Activated naive CD4-positive, alpha-beta T cell treated with anti-CD3 and anti-CD28 coated beads, Interleukin-2, amount 50 U/mL, for 72 hours (primary cell): Measurements from ENCODE around the gene TRIO. TPM values are rescaled to one million over a fixed set of nuclear protein-coding genes. Genes with fewer than 3 reads are reported as not detected.
A peak's percentile ranks its signal among the peaks of the same experiment; 100 is the strongest.
"Not testable (repeated sequence)": the region's sequence is repeated elsewhere in the genome, so short reads cannot be mapped to it uniquely, and the experiment has no call there.

Experiments used
- ATAC-seq, 2 donors: fragments of 150-1000 bp; cut with Tn5 transposase; 2 replicates each; pipeline ENCODE4 v1.10.0; 2021; ENCODE audit warnings: mild to moderate bottlenecking in 2 of 2, moderate library complexity in 2 of 2
- DNase-seq, 2 donors: peaks; one replicate each; pipeline ENCODE4 v3.0.0; 2021 to 2022; ENCODE audit warnings: low spot score in 2 of 2
- H3K27ac Mint-ChIP-seq, 2 donors: one replicate each; pipeline ENCODE4 v1.8.0; 2022; ENCODE audit warnings: mild to moderate bottlenecking in 2 of 2, mixed read lengths in 2 of 2
- H3K36me3 Mint-ChIP-seq, 2 donors: one replicate each; pipeline ENCODE4 v1.8.0; 2022; ENCODE audit warnings: mixed read lengths in 2 of 2
- H3K9me3 Mint-ChIP-seq, 2 donors: one replicate each; pipeline ENCODE4 v1.8.0; 2022; ENCODE audit warnings: mixed read lengths in 2 of 2
- total RNA-seq, 2 donors: library from RNA; stranded (reverse); gene quantifications; one replicate each; pipeline ENCODE4 v1.2.3, GENCODE V29; 2022

Gene TRIO
- total RNA-seq, 2 donors from 2014 or later, result 13.3 to 18.2 TPM

- Mint-ChIP-seq H3K9me3 (no peaks in the 10 kb centered on the region), H3K27ac (no peak overlapping the region), H3K36me3 (no peaks in the 10 kb centered on the region)
- no peak for DNase-seq
- ATAC-seq, result no peak
These were observed 61.0 kb downstream of the TRIO start for GRCh38 chr5:14204011-14204670.

- H3K36me3 Mint-ChIP-seq, result no peaks in the 10 kb centered on the region
- ATAC-seq (no peak), DNase-seq (no peak)
- no peak overlapping the region for H3K27ac Mint-ChIP-seq
- H3K9me3 Mint-ChIP-seq, result no peaks in the 10 kb centered on the region
These were observed 61.7 kb downstream of the TRIO start for GRCh38 chr5:14204785-14205321.

- DNase-seq (no peak), ATAC-seq (no peak)
- Mint-ChIP-seq H3K9me3 (no peaks in the 10 kb centered on the region), H3K27ac (no peak overlapping the region), H3K36me3 (no peaks in the 10 kb centered on the region)
These were observed 63.0 kb downstream of the TRIO start for GRCh38 chr5:14206028-14206725.

- H3K9me3 Mint-ChIP-seq, result not testable (repeated sequence)
These were observed 64.3 kb downstream of the TRIO start for GRCh38 chr5:14207428-14207827.

GRCh38 chr5:14208071-14209021 lies 65.2 kb downstream of the TRIO start:
- DNase-seq (no peak), ATAC-seq (peak; percentile 26 to 80)
- Mint-ChIP-seq H3K27ac (no peak overlapping the region), H3K36me3 (no peaks in the 10 kb centered on the region), H3K9me3 (no peaks in the 10 kb centered on the region)

More at GRCh38 chr5:14207428-14207827, 64.3 kb downstream of the TRIO start:
- not testable (repeated sequence) for DNase-seq, H3K36me3 Mint-ChIP-seq, ATAC-seq, H3K27ac Mint-ChIP-seq

GRCh38 chr5:14209222-14209822 lies 66.2 kb downstream of the TRIO start:
- Mint-ChIP-seq H3K36me3 (no peaks in the 10 kb centered on the region), H3K27ac (peak overlapping the region in 1 of 2 donors; percentile 58), H3K9me3 (no peaks in the 10 kb centered on the region)
- DNase-seq (no peak), ATAC-seq (no peak)

GRCh38 chr5:14209836-14210235 lies 66.7 kb downstream of the TRIO start:
- no peaks in the 10 kb centered on the region for H3K9me3 Mint-ChIP-seq

GRCh38 chr5:14210729-14211128 lies 67.6 kb downstream of the TRIO start:
- Mint-ChIP-seq H3K27ac (no peak overlapping the region), H3K36me3 (no peaks in the 10 kb centered on the region), H3K9me3 (no peaks in the 10 kb centered on the region)
- DNase-seq (no peak), ATAC-seq (no peak)

More at GRCh38 chr5:14209836-14210235, 66.7 kb downstream of the TRIO start:
- Mint-ChIP-seq H3K36me3 (no peaks in the 10 kb centered on the region), H3K27ac (peak overlapping the region in 1 of 2 donors; percentile 58)
- no peak for DNase-seq
- ATAC-seq, result no peak

GRCh38 chr5:14211818-14212803 lies 69.0 kb downstream of the TRIO start:
- Mint-ChIP-seq H3K9me3 (no peaks in the 10 kb centered on the region), H3K27ac (no peak overlapping the region), H3K36me3 (no peaks in the 10 kb centered on the region)
- ATAC-seq (no peak), DNase-seq (no peak)

GRCh38 chr5:14212838-14213237 lies 69.7 kb downstream of the TRIO start:
- DNase-seq, result no peak
- no peaks in the 10 kb centered on the region for H3K9me3 Mint-ChIP-seq
- no peak overlapping the region for H3K27ac Mint-ChIP-seq
- no peak for ATAC-seq
- H3K36me3 Mint-ChIP-seq, result no peaks in the 10 kb centered on the region

GRCh38 chr5:14213253-14213652 lies 70.1 kb downstream of the TRIO start:
- no peak for DNase-seq
- ATAC-seq, result no peak
- H3K36me3 Mint-ChIP-seq, result no peaks in the 10 kb centered on the region
- no peaks in the 10 kb centered on the region for H3K9me3 Mint-ChIP-seq
- no peak overlapping the region for H3K27ac Mint-ChIP-seq

GRCh38 chr5:14213813-14214585 lies 70.9 kb downstream of the TRIO start:
- Mint-ChIP-seq H3K27ac (no peak overlapping the region), H3K9me3 (no peaks in the 10 kb centered on the region), H3K36me3 (no peaks in the 10 kb centered on the region)
- ATAC-seq, result no peak
- DNase-seq, result no peak

- DNase-seq (no peak), ATAC-seq (no peak)
- no peak overlapping the region for H3K27ac Mint-ChIP-seq
- H3K9me3 Mint-ChIP-seq, result no peaks in the 10 kb centered on the region
- H3K36me3 Mint-ChIP-seq, result no peaks in the 10 kb centered on the region
These were observed 72.8 kb downstream of the TRIO start for GRCh38 chr5:14215901-14216300.

GRCh38 chr5:14216372-14216771 lies 73.2 kb downstream of the TRIO start:
- H3K9me3 Mint-ChIP-seq, result no peaks in the 10 kb centered on the region
- ATAC-seq (no peak), DNase-seq (no peak)
- no peak overlapping the region for H3K27ac Mint-ChIP-seq
- no peaks in the 10 kb centered on the region for H3K36me3 Mint-ChIP-seq

- DNase-seq (no peak), ATAC-seq (no peak)
- Mint-ChIP-seq H3K27ac (no peak overlapping the region), H3K36me3 (no peaks in the 10 kb centered on the region), H3K9me3 (no peaks in the 10 kb centered on the region)
These were observed 73.8 kb downstream of the TRIO start for GRCh38 chr5:14216902-14217301.
